Smooth muscle cell (in vitro differentiated cells): Measurements from ENCODE around the gene C3orf49. TPM values are rescaled to one million over a fixed set of nuclear protein-coding genes. Genes with fewer than 3 reads are reported as not detected.

Experiments used
- DNase-seq: peaks from one replicate; lab custom pipeline; 2025; ENCODE audit not compliant: unreplicated experiment; lab: John Stamatoyannopoulos, UW
- H2AFZ ChIP-seq: fragments of 200-600 bp; sonication (generic); 2 replicates; pipeline ENCODE4 v1.6.0; 2016; ENCODE audit warnings: antibody characterized with exemption, low read depth, mild to moderate bottlenecking
- H3F3A ChIP-seq: fragments of 200-600 bp; sonication (generic); 2 replicates; pipeline ENCODE4 v1.6.0; 2017; ENCODE audit warnings: antibody characterized with exemption, low read depth
- H3K27ac ChIP-seq: fragments of 200-600 bp; sonication (generic); 2 replicates; pipeline ENCODE4 v1.5.1; 2016; ENCODE audit warnings: low read depth, mild to moderate bottlenecking
- H3K27me3 ChIP-seq: fragments of 200-600 bp; sonication (generic); 2 replicates; pipeline ENCODE4 v1.6.1; 2016; ENCODE audit warnings: low read depth, mild to moderate bottlenecking
- H3K36me3 ChIP-seq: fragments of 200-600 bp; sonication (generic); 2 replicates; pipeline ENCODE4 v1.5.1; 2016; ENCODE audit warnings: low read depth
- H3K4me1 ChIP-seq: fragments of 200-600 bp; sonication (generic); 2 replicates; pipeline ENCODE4 v1.5.1; 2016; ENCODE audit warnings: low read depth
- H3K4me2 ChIP-seq: fragments of 200-600 bp; sonication (generic); 2 replicates; pipeline ENCODE4 v1.6.0; 2016; ENCODE audit warnings: mild to moderate bottlenecking
- H3K4me3 ChIP-seq: fragments of 200-600 bp; sonication (generic); 2 replicates; pipeline ENCODE4 v1.5.1; 2016; ENCODE audit warnings: mild to moderate bottlenecking
- H3K79me2 ChIP-seq: fragments of 200-600 bp; sonication (generic); 2 replicates; pipeline ENCODE4 v1.6.0; 2016; ENCODE audit warnings: low read depth, mild to moderate bottlenecking
- H3K9ac ChIP-seq: fragments of 200-600 bp; sonication (generic); 2 replicates; pipeline ENCODE4 v1.6.0; 2016; ENCODE audit warnings: low read depth
- H3K9me3 ChIP-seq: fragments of 200-600 bp; sonication (generic); replicated peaks from 2 replicates; pipeline ENCODE4 v1.5.1; 2016; ENCODE audit warnings: low read depth
- H4K20me1 ChIP-seq: fragments of 200-600 bp; sonication (generic); 2 replicates; pipeline ENCODE4 v1.6.0; 2016; ENCODE audit warnings: low read depth
- WGBS: methylation state at CpG from one replicate; pipeline ENCODE4 v1.1.7; 2016; ENCODE audit warnings: low lambda C conversion rate; 5-methylcytosine and 5-hydroxymethylcytosine counted together
- polyA plus RNA-seq: library from polyadenylated mRNA; unstranded; fragments of >200 nt; fragmentation: Nextera tagmentation; extraction: Ambion mirVana; gene quantifications from 2 replicates; pipeline ENCODE4 v1.2.1, GENCODE V29; 2016
- total RNA-seq: library from RNA; depleted of rRNA; stranded (reverse); fragments of >200 nt; gene quantifications from 2 replicates; pipeline ENCODE4 v1.2.3, GENCODE V29; 2014
- TF ChIP-seq, protein P1 (sequence below): fragments of 200-600 bp; sonication (generic); IDR thresholded peaks from 2 replicates; pipeline ENCODE4 v1.5.1; 2017; ENCODE audit warnings: borderline replicate concordance, mild to moderate bottlenecking, antibody characterized with exemption; ENCODE audit not compliant: insufficient read depth, poor library complexity, severe bottlenecking

C3orf49 gene
- total and polyA plus RNA-seq, 2 experiments from 2014 or later = not detected

DNA sequence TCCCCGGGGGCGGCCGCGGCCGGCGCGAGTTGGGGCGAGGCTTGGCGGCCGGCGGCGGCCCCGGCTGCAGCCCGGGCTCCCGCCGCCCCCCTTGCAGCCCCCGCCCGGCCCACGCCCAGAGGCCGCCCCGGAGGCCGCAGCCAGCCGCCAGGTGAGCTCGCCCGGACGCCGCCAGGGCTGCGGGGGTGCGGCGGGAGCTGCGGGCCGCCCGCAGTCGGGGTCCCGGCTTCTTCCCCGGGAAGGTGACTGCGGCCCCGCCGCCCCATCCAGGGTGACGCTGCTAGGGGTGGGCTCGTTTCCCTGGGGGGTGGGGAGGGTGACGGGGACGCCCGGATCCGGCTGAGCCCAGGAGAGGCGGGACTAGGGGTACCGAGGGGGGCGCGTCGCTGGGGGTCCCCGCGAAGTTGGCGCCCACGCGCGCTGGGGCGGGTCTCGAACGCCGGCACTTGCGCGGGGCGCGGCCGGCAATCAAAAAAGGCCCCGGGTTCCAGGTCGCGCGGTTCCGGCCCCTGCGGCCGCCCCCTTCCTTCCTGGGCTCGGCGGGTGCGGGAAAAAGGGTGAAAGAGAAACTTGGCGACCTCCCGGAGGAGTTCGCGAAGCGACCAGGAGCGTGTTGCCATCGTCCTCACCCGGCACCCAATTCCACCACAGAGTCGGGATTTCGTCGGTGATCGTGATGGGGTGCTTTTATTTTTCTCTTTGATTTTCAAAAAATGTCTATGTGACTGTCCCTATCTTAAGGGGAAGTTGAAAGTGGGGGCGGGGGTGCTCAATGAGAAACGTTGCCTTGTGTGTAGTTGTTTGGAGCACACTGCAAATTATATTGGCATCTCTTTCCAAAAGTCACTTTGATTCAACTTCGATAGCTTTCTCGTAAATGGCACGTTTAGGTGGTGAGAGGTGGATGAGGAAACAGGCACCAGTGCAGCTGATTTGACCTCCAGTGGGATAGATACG lies 45.2 kb downstream of the C3orf49 start:
- TF ChIP-seq, protein P1, sequence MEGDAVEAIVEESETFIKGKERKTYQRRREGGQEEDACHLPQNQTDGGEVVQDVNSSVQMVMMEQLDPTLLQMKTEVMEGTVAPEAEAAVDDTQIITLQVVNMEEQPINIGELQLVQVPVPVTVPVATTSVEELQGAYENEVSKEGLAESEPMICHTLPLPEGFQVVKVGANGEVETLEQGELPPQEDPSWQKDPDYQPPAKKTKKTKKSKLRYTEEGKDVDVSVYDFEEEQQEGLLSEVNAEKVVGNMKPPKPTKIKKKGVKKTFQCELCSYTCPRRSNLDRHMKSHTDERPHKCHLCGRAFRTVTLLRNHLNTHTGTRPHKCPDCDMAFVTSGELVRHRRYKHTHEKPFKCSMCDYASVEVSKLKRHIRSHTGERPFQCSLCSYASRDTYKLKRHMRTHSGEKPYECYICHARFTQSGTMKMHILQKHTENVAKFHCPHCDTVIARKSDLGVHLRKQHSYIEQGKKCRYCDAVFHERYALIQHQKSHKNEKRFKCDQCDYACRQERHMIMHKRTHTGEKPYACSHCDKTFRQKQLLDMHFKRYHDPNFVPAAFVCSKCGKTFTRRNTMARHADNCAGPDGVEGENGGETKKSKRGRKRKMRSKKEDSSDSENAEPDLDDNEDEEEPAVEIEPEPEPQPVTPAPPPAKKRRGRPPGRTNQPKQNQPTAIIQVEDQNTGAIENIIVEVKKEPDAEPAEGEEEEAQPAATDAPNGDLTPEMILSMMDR = no peak
- no peaks in the 10 kb centered on the region for H3K27me3 ChIP-seq
- H3K4me3 ChIP-seq = peak overlapping the region; percentile 90
- peaks cover 6% of the 10 kb centered on the region for H3K4me1 ChIP-seq
- H3K9me3 ChIP-seq = no peaks in the 10 kb centered on the region
- H3K79me2 ChIP-seq = peaks cover 64% of the 10 kb centered on the region
- peak overlapping the region; percentile 80 for H3K9ac ChIP-seq
- H4K20me1 ChIP-seq = peaks cover 8% of the 10 kb centered on the region
- no peaks in the 10 kb centered on the region for H3F3A ChIP-seq
- 2% methylated on average over 65 of the region's 93 CpGs for WGBS
- no peak overlapping the region for H3K27ac ChIP-seq
- DNase-seq = peak; percentile 4
- peak overlapping the region; percentile 94 for H3K4me2 ChIP-seq
- peak overlapping the region; percentile 90 for H2AFZ ChIP-seq
- no peaks in the 10 kb centered on the region for H3K36me3 ChIP-seq

DNA sequence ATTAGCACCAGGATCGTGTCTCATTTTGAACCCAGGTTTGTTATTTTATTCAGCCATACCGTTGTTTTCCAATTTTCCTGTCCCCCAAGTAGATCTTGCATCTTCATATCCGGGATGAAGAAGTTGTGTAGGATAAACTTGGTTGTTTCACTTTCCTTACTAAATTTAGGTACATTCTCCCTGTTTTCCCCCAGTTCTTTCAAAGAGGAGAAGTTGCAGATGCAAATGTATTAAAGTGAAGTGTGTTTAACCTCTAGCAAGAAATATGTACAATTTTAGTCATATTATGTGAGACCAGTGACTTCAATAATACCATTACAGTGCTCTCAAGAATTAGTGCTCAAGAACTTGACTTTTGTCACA lies 45.8 kb downstream of the C3orf49 start:
- Histone ChIP-seq H3K4me2 (peak overlapping the region; percentile 94), H2AFZ (peak overlapping the region; percentile 90), H3K4me1 (peaks cover 6% of the 10 kb centered on the region), H3K79me2 (peaks cover 61% of the 10 kb centered on the region), H3K27ac (no peak overlapping the region), H4K20me1 (peaks cover 14% of the 10 kb centered on the region), H3F3A (no peaks in the 10 kb centered on the region), H3K27me3 (no peaks in the 10 kb centered on the region), H3K9me3 (no peaks in the 10 kb centered on the region), H3K9ac (peak overlapping the region; percentile 80), H3K4me3 (peak overlapping the region; percentile 90), H3K36me3 (no peaks in the 10 kb centered on the region)
- TF ChIP-seq, protein P1 = no peak
- WGBS = 32% methylated on average over 3 of the region's 3 CpGs
- no peak for DNase-seq

GRCh38 chr3:63867225-63867624 lies 48.1 kb downstream of the C3orf49 start:
- no peak overlapping the region for H3K4me2 ChIP-seq
- no peak overlapping the region for H3K27ac ChIP-seq
- H3K9me3 ChIP-seq = no peaks in the 10 kb centered on the region
- peaks cover 56% of the 10 kb centered on the region for H3K79me2 ChIP-seq
- H3F3A ChIP-seq = no peaks in the 10 kb centered on the region
- no peak overlapping the region for H3K4me3 ChIP-seq
- TF ChIP-seq, protein P1 = no peak
- DNase-seq = no peak
- no peaks in the 10 kb centered on the region for H3K27me3 ChIP-seq
- H3K36me3 ChIP-seq = no peaks in the 10 kb centered on the region
- peaks cover 6% of the 10 kb centered on the region for H3K4me1 ChIP-seq
- H2AFZ ChIP-seq = no peak overlapping the region
- 86% methylated on average over 1 of the region's 1 CpG for WGBS
- H4K20me1 ChIP-seq = peaks cover 30% of the 10 kb centered on the region
- no peak overlapping the region for H3K9ac ChIP-seq
